ENCODE results near the gene SEMA3B. TPM values are rescaled to one million over a fixed set of nuclear protein-coding genes. Genes with fewer than 3 reads are reported as not detected.

SEMA3B gene
- total RNA-seq, 1 experiment from 2014 or later = 21.8 TPM

DNA sequence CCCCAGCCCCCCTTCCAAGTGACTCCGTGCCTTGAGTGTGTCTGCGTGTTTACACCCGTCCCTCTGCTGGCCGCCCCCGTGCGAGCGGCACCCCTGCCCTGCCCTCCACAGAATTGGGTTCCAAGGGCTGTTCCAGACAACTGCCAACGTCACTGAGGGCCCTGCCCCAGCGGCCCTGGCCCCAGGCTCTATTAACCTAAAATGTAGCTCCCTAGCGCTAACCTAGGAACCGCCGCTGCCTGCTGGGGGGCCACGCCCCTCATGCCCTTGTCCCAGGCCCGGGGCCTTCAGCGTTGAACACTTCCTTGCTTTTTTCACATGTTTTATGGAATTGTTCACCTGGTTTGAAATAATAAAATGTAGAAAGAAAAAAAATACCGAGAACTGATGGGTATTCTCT lies 10.0 kb upstream of the SEMA3B start:
- peaks cover 3% of the 10 kb centered on the region for H3K4me1 Mint-ChIP-seq (ENCODE audit: low read depth, unreplicated experiment)
- TF ChIP-seq CTCF (IDR thresholded peaks at IDR 0.05; ENCODE audit: insufficient read depth in 1 of 2, low read depth in 1 of 2, low read length in 1 of 2, severe bottlenecking in 1 of 2, unreplicated experiment in 1 of 2) = no peak
- CTCF ChIA-PET = interaction anchor here (0.6 to 2.3 kb wide), 8 partner anchors 10 to 140 kb away, joined by 3 to 10 read pairs (median 6); partner anchors contain the start of genes GNAI2 and SEMA3B
- no peaks in the 10 kb centered on the region for H3K9me3 Mint-ChIP-seq (ENCODE audit: unreplicated experiment)
- no peak overlapping the region for H3K4me3 Mint-ChIP-seq (ENCODE audit: unreplicated experiment)
- no peaks in the 10 kb centered on the region for H3K9me3 ChIP-seq
- POLR2A ChIA-PET = interaction anchor here (0.5 to 1.7 kb wide), 2 partner anchors 24 to 42 kb away, joined by 7 to 16 read pairs; partner anchors contain the start of gene GNAI2
- no peak overlapping the region for H3K4me3 ChIP-seq (ENCODE audit: low read depth, low read length)
- peaks cover 20% of the 10 kb centered on the region for H3K36me3 Mint-ChIP-seq (ENCODE audit: insufficient read depth, unreplicated experiment)
- intact Hi-C loops (cut with micrococcal nuclease; ENCODE audit: unreplicated experiment) = no loop called here
- H3K36me3 ChIP-seq (ENCODE audit: control insufficient read depth, insufficient read depth, low read length) = peaks cover 5% of the 10 kb centered on the region
- no peaks in the 10 kb centered on the region for H3K27me3 ChIP-seq (replicated peaks; ENCODE audit: control insufficient read depth, insufficient read depth, low read length)
- peaks cover 25% of the 10 kb centered on the region for H3K4me1 ChIP-seq
- no peak for DNase-seq
- BruUV-seq (replicated peaks) = no TSS peak
- H3K27ac Mint-ChIP-seq (ENCODE audit: unreplicated experiment) = peak overlapping the region; percentile 70
- H3K27me3 Mint-ChIP-seq (ENCODE audit: insufficient read depth, unreplicated experiment) = no peaks in the 10 kb centered on the region

DNA sequence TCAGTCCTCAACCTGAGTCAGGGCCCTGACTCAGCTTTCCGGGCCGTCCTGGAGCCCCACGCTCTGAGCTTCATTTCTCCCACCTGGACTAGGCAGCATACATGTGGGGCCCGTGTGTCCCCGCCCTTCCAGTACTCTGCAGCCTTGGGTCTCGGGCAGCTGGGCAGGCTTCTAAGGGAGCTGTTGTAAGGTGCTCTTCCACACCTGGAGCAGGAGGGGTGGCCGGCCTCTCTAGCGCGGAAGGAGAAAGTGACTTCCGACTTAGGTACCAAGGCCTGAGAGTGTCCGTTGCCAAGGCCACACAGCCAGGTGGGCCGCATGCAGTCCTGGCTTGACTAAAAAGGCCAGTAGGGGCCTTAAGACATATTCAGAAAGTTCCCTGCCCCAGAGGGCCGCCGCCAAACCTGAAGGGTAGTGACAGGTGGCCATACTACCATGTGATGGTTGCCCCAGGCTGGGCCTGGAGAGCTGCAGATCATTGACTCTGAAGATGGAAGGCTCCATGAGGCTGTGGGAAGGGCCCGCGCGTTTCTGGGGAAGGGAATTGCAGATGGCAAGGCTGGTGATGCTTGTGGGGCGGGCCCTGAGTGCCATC lies 9.4 kb upstream of the SEMA3B start:
- H3K27me3 Mint-ChIP-seq (ENCODE audit: insufficient read depth, unreplicated experiment) = no peaks in the 10 kb centered on the region
- H3K9me3 Mint-ChIP-seq (ENCODE audit: unreplicated experiment) = no peaks in the 10 kb centered on the region
- POLR2A ChIA-PET = interaction anchor here (0.5 to 1.7 kb wide), 6 partner anchors 10 to 68 kb away, joined by 3 to 16 read pairs (median 4); partner anchors contain the start of genes GNAI2, HYAL3, IFRD2 and NAA80
- Histone ChIP-seq H3K4me1 (peaks cover 29% of the 10 kb centered on the region), H3K27me3 (replicated peaks; ENCODE audit: control insufficient read depth, insufficient read depth, low read length) (no peaks in the 10 kb centered on the region), H3K36me3 (ENCODE audit: control insufficient read depth, insufficient read depth, low read length) (peaks cover 5% of the 10 kb centered on the region; the same call in 1 of the 2 replicates), H3K4me3 (ENCODE audit: low read depth, low read length) (peak overlapping the region; percentile 8; the same call in 1 of the 2 replicates), H3K9me3 (no peaks in the 10 kb centered on the region)
- H3K4me3 Mint-ChIP-seq (ENCODE audit: unreplicated experiment) = peak overlapping the region; percentile 63
- H3K27ac Mint-ChIP-seq (ENCODE audit: unreplicated experiment) = peak overlapping the region; percentile 70
- DNase-seq = no peak
- CTCF ChIA-PET = interaction anchor here (0.5 to 2.3 kb wide), 18 partner anchors 10 to 1569 kb away, joined by 3 to 10 read pairs (median 4); partner anchors contain the start of genes GNAI2, IFRD2 and SEMA3B
- BruUV-seq (replicated peaks) = no TSS peak
- peaks cover 7% of the 10 kb centered on the region for H3K4me1 Mint-ChIP-seq (ENCODE audit: low read depth, unreplicated experiment)
- H3K36me3 Mint-ChIP-seq (ENCODE audit: insufficient read depth, unreplicated experiment) = peaks cover 25% of the 10 kb centered on the region
- intact Hi-C loops (cut with micrococcal nuclease; ENCODE audit: unreplicated experiment) = loop anchor here (1.0 kb wide), 2 partner anchors 14 to 65 kb away; no protein-coding TSS in a partner anchor
- TF ChIP-seq CTCF (IDR thresholded peaks at IDR 0.05; ENCODE audit: insufficient read depth in 1 of 2, low read depth in 1 of 2, low read length in 1 of 2, severe bottlenecking in 1 of 2, unreplicated experiment in 1 of 2) = no peak

DNA sequence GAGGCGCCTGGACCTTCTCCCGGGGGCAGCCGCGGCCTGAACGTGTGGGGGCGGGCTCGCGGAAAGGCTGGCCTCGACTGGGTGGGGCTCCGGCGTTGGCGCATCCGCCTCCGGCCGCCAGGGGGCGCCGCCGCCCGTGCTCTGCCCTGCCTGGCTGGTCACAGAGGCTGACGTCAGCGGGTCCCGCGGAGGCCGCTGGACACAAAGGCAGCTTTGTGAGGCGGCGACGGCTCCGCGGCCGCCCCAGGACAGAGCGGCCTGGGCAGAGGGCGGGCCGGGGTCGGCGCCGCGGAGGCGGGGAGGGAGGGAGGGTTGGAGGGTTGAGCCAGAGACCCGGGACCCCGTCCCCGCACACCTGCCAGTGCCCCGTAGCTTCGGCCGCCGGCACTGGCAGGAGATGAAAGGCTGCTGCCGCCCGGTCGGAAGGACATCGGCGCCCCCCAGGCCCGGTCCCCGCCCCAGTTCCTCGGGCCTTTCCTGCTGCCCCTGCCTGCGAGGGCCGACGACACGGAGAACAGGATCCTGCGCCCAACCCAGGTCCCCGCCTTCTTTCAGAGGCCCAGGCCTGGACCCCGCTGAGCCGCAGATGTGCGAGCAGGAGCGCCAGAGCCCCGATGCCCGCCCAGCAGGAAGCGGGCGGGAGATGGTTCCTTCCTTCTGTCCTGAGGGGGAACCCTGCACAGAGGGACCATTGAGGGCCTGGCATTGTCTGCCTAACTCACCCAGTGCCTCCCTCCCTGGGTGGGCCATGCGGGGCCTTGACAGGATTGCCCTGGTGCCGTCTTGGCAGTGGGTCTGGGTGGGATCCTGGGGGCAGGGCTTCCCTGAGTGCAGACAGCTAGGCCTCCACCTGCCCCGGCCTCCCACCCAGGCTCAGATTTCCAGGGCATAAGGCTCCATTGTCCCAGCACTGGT lies 8.7 kb upstream of the SEMA3B start:
- Histone ChIP-seq H3K36me3 (ENCODE audit: control insufficient read depth, insufficient read depth, low read length) (peaks cover 5% of the 10 kb centered on the region; the same call in 1 of the 2 replicates), H3K4me1 (peaks cover 34% of the 10 kb centered on the region), H3K4me3 (ENCODE audit: low read depth, low read length) (peak overlapping the region; percentile 48), H3K9me3 (no peaks in the 10 kb centered on the region), H3K27me3 (replicated peaks; ENCODE audit: control insufficient read depth, insufficient read depth, low read length) (no peaks in the 10 kb centered on the region)
- POLR2A ChIA-PET = interaction anchor here (0.6 to 1.7 kb wide), 5 partner anchors 9 to 68 kb away, joined by 3 to 16 read pairs (median 4); partner anchors contain the start of genes GNAI2, HYAL3, IFRD2 and NAA80
- DNase-seq = peak; percentile 90 to 95
- H3K4me3 Mint-ChIP-seq (ENCODE audit: unreplicated experiment) = peak overlapping the region; percentile 63
- TF ChIP-seq CTCF (IDR thresholded peaks at IDR 0.05; ENCODE audit: insufficient read depth in 1 of 2, low read depth in 1 of 2, low read length in 1 of 2, severe bottlenecking in 1 of 2, unreplicated experiment in 1 of 2) = peak; percentile 80 to 82
- intact Hi-C loops (cut with micrococcal nuclease; ENCODE audit: unreplicated experiment) = loop anchor here (1.0 kb wide), 2 partner anchors 13 to 64 kb away; no protein-coding TSS in a partner anchor
- H3K27ac Mint-ChIP-seq (ENCODE audit: unreplicated experiment) = peak overlapping the region; percentile 70
- peaks cover 12% of the 10 kb centered on the region for H3K4me1 Mint-ChIP-seq (ENCODE audit: low read depth, unreplicated experiment)
- H3K9me3 Mint-ChIP-seq (ENCODE audit: unreplicated experiment) = no peaks in the 10 kb centered on the region
- H3K36me3 Mint-ChIP-seq (ENCODE audit: insufficient read depth, unreplicated experiment) = peaks cover 31% of the 10 kb centered on the region
- CTCF ChIA-PET = interaction anchor here (0.5 to 2.3 kb wide), 18 partner anchors 9 to 1570 kb away, joined by 3 to 10 read pairs (median 4); partner anchors contain the start of genes GNAI2, IFRD2 and SEMA3B
- no peaks in the 10 kb centered on the region for H3K27me3 Mint-ChIP-seq (ENCODE audit: insufficient read depth, unreplicated experiment)
- BruUV-seq (replicated peaks) = no TSS peak

Measured in Caco-2 (cell line).